Heart left ventricle (tissue), 13 donors: Measurements from ENCODE around the gene SLC6A13.

Source experiments
- CTCF ChIP-seq, 12 donors: fragments of 200-600 bp; sonication (generic) in 4 of 12; IDR thresholded peaks; one replicate each; pipeline versions ENCODE4 v1.5.0 to v1.8.0; 2018 to 2022; ENCODE audit warnings: antibody characterized with exemption in 12 of 12, mild to moderate bottlenecking in 5 of 12
- POLR2A ChIP-seq, 2 donors: fragments of 450-650 bp; IDR thresholded peaks; one replicate each; pipeline ENCODE4 v1.6.1; 2017; ENCODE audit warnings: antibody characterized with exemption in 2 of 2, mild to moderate bottlenecking in 2 of 2, moderate library complexity in 2 of 2
- donor health status: ischemic (EF 13 %, LVEDD 7.1; RV severe dilation, severe dysfunction).
- donor health status: DM: no; HTN: yes; CAD: no.
- donor health status: DM: no; HTN: no; CAD: no.
- donor health status: ischemic (EF 25% LVEDD 6.9; RV normal size, moderate dysfunction).
- donor health status: ischemic (EF 25% LVEDD 5.7; RV mildly dilated, moderate dysfunction).
- donor health status: ischemic (EF 35%, LVEDD 5.7; RV mildly dilated, moderate dysfunction).
- donor health status: nonischemic (EF 11% LVEDD 7.7; RV severe dilation, severe dysfunction).
- donor health status: DM: yes; HTN: yes; CAD: no.
- donor health status: PGD.
- donor health status: ischemic (EF 29% LVEDD 5.4; RV normal size, mild dysfunction).
- donor health status: nonischemic (EF 23%, LVEDD 6.1; RV moderate dilation, normal function).

- TF ChIP-seq CTCF (IDR thresholded peaks at IDR 0.05) (no peak), POLR2A (IDR thresholded peaks at IDR 0.05) (no peak)
These were observed 71.8 kb downstream of the SLC6A13 start for GRCh38 chr12:190881-191280.
